Measurements from ENCODE around the gene NOL12.

NOL12 gene

GRCh38 chr22:37675930-37676735, 10.0 kb upstream of the NOL12 start:
- H3K27me3 ChIP-seq (ENCODE audit: control insufficient read depth, insufficient read depth, low read length) = no peaks in the 10 kb centered on the region
- no peaks in the 10 kb centered on the region for H3K9me3 ChIP-seq (ENCODE audit: control insufficient read depth, low read depth, low read length)
- peaks cover 8% of the 10 kb centered on the region for H3K4me1 ChIP-seq (ENCODE audit: control insufficient read depth, low read depth, low read length)
- H3K36me3 ChIP-seq (ENCODE audit: control insufficient read depth, low read depth, low read length) = no peaks in the 10 kb centered on the region
- no peak overlapping the region for H3K27ac ChIP-seq (ENCODE audit: low read length)
- H3K4me3 ChIP-seq (ENCODE audit: low read length) = peak overlapping the region; percentile 64
- no peak overlapping the region for H3K9ac ChIP-seq (ENCODE audit: low read length)

GRCh38 chr22:37676736-37677492, 9.2 kb upstream of the NOL12 start:
- Histone ChIP-seq H3K4me3 (ENCODE audit: low read length) (peak overlapping the region; percentile 64), H3K9me3 (ENCODE audit: control insufficient read depth, low read depth, low read length) (no peaks in the 10 kb centered on the region), H3K4me1 (ENCODE audit: control insufficient read depth, low read depth, low read length) (peaks cover 8% of the 10 kb centered on the region), H3K36me3 (ENCODE audit: control insufficient read depth, low read depth, low read length) (no peaks in the 10 kb centered on the region), H3K9ac (ENCODE audit: low read length) (no peak overlapping the region), H3K27ac (ENCODE audit: low read length) (no peak overlapping the region), H3K27me3 (ENCODE audit: control insufficient read depth, insufficient read depth, low read length) (no peaks in the 10 kb centered on the region)

- H3K9ac ChIP-seq (ENCODE audit: low read length) = no peak overlapping the region
- no peaks in the 10 kb centered on the region for H3K9me3 ChIP-seq (ENCODE audit: control insufficient read depth, low read depth, low read length)
- H3K27ac ChIP-seq (ENCODE audit: low read length) = no peak overlapping the region
- H3K27me3 ChIP-seq (ENCODE audit: control insufficient read depth, insufficient read depth, low read length) = no peaks in the 10 kb centered on the region
- peaks cover 8% of the 10 kb centered on the region for H3K4me1 ChIP-seq (ENCODE audit: control insufficient read depth, low read depth, low read length)
- H3K36me3 ChIP-seq (ENCODE audit: control insufficient read depth, low read depth, low read length) = no peaks in the 10 kb centered on the region
- peak overlapping the region; percentile 64 for H3K4me3 ChIP-seq (ENCODE audit: low read length)
These were observed 8.6 kb upstream of the NOL12 start for GRCh38 chr22:37677493-37677974.

- H3K27ac ChIP-seq (ENCODE audit: low read length) = no peak overlapping the region
- peaks cover 8% of the 10 kb centered on the region for H3K4me1 ChIP-seq (ENCODE audit: control insufficient read depth, low read depth, low read length)
- H3K4me3 ChIP-seq (ENCODE audit: low read length) = no peak overlapping the region
- no peak overlapping the region for H3K9ac ChIP-seq (ENCODE audit: low read length)
- no peaks in the 10 kb centered on the region for H3K36me3 ChIP-seq (ENCODE audit: control insufficient read depth, low read depth, low read length)
- no peaks in the 10 kb centered on the region for H3K27me3 ChIP-seq (ENCODE audit: control insufficient read depth, insufficient read depth, low read length)
- no peaks in the 10 kb centered on the region for H3K9me3 ChIP-seq (ENCODE audit: control insufficient read depth, low read depth, low read length)
These were observed 7.8 kb upstream of the NOL12 start for GRCh38 chr22:37678372-37678771.

- Histone ChIP-seq H3K4me1 (ENCODE audit: control insufficient read depth, low read depth, low read length) (peaks cover 8% of the 10 kb centered on the region), H3K9me3 (ENCODE audit: control insufficient read depth, low read depth, low read length) (no peaks in the 10 kb centered on the region), H3K27ac (ENCODE audit: low read length) (no peak overlapping the region), H3K36me3 (ENCODE audit: control insufficient read depth, low read depth, low read length) (no peaks in the 10 kb centered on the region), H3K9ac (ENCODE audit: low read length) (no peak overlapping the region), H3K4me3 (ENCODE audit: low read length) (no peak overlapping the region), H3K27me3 (ENCODE audit: control insufficient read depth, insufficient read depth, low read length) (no peaks in the 10 kb centered on the region)
These were observed 6.5 kb upstream of the NOL12 start for GRCh38 chr22:37679670-37680069.

- H3K27me3 ChIP-seq (ENCODE audit: control insufficient read depth, insufficient read depth, low read length) = no peaks in the 10 kb centered on the region
- no peak overlapping the region for H3K27ac ChIP-seq (ENCODE audit: low read length)
- H3K9me3 ChIP-seq (ENCODE audit: control insufficient read depth, low read depth, low read length) = no peaks in the 10 kb centered on the region
- peaks cover 5% of the 10 kb centered on the region for H3K4me1 ChIP-seq (ENCODE audit: control insufficient read depth, low read depth, low read length)
- no peak overlapping the region for H3K4me3 ChIP-seq (ENCODE audit: low read length)
- H3K9ac ChIP-seq (ENCODE audit: low read length) = no peak overlapping the region
- H3K36me3 ChIP-seq (ENCODE audit: control insufficient read depth, low read depth, low read length) = no peaks in the 10 kb centered on the region
These were observed 5.8 kb upstream of the NOL12 start for GRCh38 chr22:37680191-37680851.

GRCh38 chr22:37681001-37681424, 5.1 kb upstream of the NOL12 start:
- H3K9ac ChIP-seq (ENCODE audit: low read length) = no peak overlapping the region
- H3K4me1 ChIP-seq (ENCODE audit: control insufficient read depth, low read depth, low read length) = peaks cover 5% of the 10 kb centered on the region
- H3K36me3 ChIP-seq (ENCODE audit: control insufficient read depth, low read depth, low read length) = no peaks in the 10 kb centered on the region
- no peaks in the 10 kb centered on the region for H3K27me3 ChIP-seq (ENCODE audit: control insufficient read depth, insufficient read depth, low read length)
- no peak overlapping the region for H3K4me3 ChIP-seq (ENCODE audit: low read length)
- no peak overlapping the region for H3K27ac ChIP-seq (ENCODE audit: low read length)
- H3K9me3 ChIP-seq (ENCODE audit: control insufficient read depth, low read depth, low read length) = no peaks in the 10 kb centered on the region

GRCh38 chr22:37681556-37682049, 4.5 kb upstream of the NOL12 start:
- H3K36me3 ChIP-seq (ENCODE audit: control insufficient read depth, low read depth, low read length) = no peaks in the 10 kb centered on the region
- H3K27ac ChIP-seq (ENCODE audit: low read length) = no peak overlapping the region
- H3K4me3 ChIP-seq (ENCODE audit: low read length) = no peak overlapping the region
- peaks cover 1% of the 10 kb centered on the region for H3K4me1 ChIP-seq (ENCODE audit: control insufficient read depth, low read depth, low read length)
- no peak overlapping the region for H3K9ac ChIP-seq (ENCODE audit: low read length)
- no peaks in the 10 kb centered on the region for H3K9me3 ChIP-seq (ENCODE audit: control insufficient read depth, low read depth, low read length)
- no peaks in the 10 kb centered on the region for H3K27me3 ChIP-seq (ENCODE audit: control insufficient read depth, insufficient read depth, low read length)

GRCh38 chr22:37684803-37685615, 1.1 kb upstream of the NOL12 start:
- no peak overlapping the region for H3K4me3 ChIP-seq (ENCODE audit: low read length)
- H3K27ac ChIP-seq (ENCODE audit: low read length) = no peak overlapping the region
- peaks cover 16% of the 10 kb centered on the region for H3K36me3 ChIP-seq (ENCODE audit: control insufficient read depth, low read depth, low read length)
- no peaks in the 10 kb centered on the region for H3K4me1 ChIP-seq (ENCODE audit: control insufficient read depth, low read depth, low read length)
- no peaks in the 10 kb centered on the region for H3K9me3 ChIP-seq (ENCODE audit: control insufficient read depth, low read depth, low read length)
- H3K27me3 ChIP-seq (ENCODE audit: control insufficient read depth, insufficient read depth, low read length) = no peaks in the 10 kb centered on the region
- H3K9ac ChIP-seq (ENCODE audit: low read length) = no peak overlapping the region

GRCh38 chr22:37690407-37690806, 4.3 kb downstream of the NOL12 start:
- no peaks in the 10 kb centered on the region for H3K27me3 ChIP-seq (ENCODE audit: control insufficient read depth, insufficient read depth, low read length)
- no peak overlapping the region for H3K9ac ChIP-seq (ENCODE audit: low read length)
- H3K27ac ChIP-seq (ENCODE audit: low read length) = no peak overlapping the region
- no peak overlapping the region for H3K4me3 ChIP-seq (ENCODE audit: low read length)
- no peaks in the 10 kb centered on the region for H3K9me3 ChIP-seq (ENCODE audit: control insufficient read depth, low read depth, low read length)
- H3K36me3 ChIP-seq (ENCODE audit: control insufficient read depth, low read depth, low read length) = peaks cover 32% of the 10 kb centered on the region
- H3K4me1 ChIP-seq (ENCODE audit: control insufficient read depth, low read depth, low read length) = no peaks in the 10 kb centered on the region

Data from iPS-18a (cell line).